Stimulated activated CD8-positive, alpha-beta memory T cell treated with anti-CD3 and anti-CD28 coated beads, Interleukin-15, amount 100 ng/mL, for 1 hour (primary cell): ENCODE measurements around the gene ECM1.
A peak's percentile ranks its signal among the peaks of the same experiment; 100 is the strongest.

ENCODE experiments used
- DNase-seq: peaks from one replicate; pipeline ENCODE4 v3.0.0-alpha.2; 2020; ENCODE audit warnings: low read depth

The ECM1 gene

DNA sequence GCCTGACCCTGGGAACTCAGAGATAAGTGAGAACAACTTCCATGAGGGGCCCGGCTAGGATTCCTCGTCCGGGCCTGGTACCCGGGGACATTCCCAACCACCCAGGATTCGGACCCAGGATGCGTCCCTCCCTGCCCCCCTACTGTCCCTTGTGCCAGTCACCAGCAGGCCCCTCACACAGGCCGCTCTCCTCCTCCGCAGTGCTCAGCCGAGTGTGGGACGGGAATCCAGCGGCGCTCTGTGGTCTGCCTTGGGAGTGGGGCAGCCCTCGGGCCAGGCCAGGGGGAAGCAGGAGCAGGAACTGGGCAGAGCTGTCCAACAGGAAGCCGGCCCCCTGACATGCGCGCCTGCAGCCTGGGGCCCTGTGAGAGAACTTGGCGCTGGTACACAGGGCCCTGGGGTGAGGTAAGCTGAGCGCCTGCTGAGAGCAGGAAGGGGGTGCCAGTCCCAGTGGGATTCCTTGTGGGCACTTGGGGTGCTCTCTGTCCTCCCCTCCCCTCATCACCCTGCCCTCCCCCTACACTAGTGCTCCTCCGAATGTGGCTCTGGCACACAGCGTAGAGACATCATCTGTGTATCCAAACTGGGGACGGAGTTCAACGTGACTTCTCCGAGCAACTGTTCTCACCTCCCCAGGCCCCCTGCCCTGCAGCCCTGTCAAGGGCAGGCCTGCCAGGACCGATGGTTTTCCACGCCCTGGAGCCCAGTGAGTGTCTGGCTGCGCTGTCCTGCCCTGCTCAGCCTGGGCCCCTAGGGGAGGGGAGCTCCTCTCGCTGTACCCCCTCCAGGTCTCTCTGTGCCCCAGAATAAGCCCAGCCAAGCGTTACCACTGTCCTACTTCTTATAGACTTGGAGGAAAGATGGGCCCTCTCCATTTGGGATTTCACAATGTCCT is 51.1 kb downstream of the ECM1 start:
- DNase-seq = no peak

- no peak for DNase-seq
Observed at GRCh38 chr1:150559656-150560010, 51.7 kb downstream of the ECM1 start.

DNA sequence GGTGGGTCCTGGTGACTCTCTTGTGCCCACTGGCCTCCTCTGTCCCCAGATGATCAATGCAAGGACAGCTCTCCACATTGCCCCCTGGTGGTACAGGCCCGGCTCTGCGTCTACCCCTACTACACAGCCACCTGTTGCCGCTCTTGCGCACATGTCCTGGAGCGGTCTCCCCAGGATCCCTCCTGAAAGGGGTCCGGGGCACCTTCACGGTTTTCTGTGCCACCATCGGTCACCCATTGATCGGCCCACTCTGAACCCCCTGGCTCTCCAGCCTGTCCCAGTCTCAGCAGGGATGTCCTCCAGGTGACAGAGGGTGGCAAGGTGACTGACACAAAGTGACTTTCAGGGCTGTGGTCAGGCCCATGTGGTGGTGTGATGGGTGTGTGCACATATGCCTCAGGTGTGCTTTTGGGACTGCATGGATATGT is 52.1 kb downstream of the ECM1 start:
- peak; percentile 49 for DNase-seq

DNA sequence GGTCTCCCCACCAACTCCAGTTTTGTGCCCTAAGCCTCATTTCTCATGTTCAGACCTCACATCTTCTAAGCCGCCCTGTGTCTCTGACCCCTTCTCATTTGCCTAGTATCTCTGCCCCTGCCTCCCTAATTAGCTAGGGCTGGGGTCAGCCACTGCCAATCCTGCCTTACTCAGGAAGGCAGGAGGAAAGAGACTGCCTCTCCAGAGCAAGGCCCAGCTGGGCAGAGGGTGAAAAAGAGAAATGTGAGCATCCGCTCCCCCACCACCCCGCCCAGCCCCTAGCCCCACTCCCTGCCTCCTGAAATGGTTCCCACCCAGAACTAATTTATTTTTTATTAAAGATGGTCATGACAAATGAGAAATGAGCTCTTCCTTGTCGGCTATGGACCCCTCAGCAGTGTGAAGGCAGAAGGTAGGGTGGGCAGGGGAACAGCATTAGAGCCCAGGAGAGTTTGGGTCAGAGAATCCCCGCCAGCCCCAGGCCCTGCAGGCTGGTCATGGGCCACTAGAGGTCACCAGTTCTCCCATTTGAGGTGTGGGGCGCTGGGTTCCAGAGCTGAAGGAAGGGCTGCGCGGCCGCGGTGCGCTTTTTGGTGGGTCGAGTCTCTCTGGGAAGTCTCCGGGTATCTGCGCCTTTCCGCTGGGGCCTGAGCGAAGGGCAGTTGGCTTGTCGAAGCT is 52.8 kb downstream of the ECM1 start:
- peak; percentile 73 for DNase-seq

- DNase-seq = no peak
Observed at GRCh38 chr1:150561254-150561973, 53.5 kb downstream of the ECM1 start.

GRCh38 chr1:150561974-150562445 is 54.1 kb downstream of the ECM1 start:
- DNase-seq = peak; percentile 76

DNA sequence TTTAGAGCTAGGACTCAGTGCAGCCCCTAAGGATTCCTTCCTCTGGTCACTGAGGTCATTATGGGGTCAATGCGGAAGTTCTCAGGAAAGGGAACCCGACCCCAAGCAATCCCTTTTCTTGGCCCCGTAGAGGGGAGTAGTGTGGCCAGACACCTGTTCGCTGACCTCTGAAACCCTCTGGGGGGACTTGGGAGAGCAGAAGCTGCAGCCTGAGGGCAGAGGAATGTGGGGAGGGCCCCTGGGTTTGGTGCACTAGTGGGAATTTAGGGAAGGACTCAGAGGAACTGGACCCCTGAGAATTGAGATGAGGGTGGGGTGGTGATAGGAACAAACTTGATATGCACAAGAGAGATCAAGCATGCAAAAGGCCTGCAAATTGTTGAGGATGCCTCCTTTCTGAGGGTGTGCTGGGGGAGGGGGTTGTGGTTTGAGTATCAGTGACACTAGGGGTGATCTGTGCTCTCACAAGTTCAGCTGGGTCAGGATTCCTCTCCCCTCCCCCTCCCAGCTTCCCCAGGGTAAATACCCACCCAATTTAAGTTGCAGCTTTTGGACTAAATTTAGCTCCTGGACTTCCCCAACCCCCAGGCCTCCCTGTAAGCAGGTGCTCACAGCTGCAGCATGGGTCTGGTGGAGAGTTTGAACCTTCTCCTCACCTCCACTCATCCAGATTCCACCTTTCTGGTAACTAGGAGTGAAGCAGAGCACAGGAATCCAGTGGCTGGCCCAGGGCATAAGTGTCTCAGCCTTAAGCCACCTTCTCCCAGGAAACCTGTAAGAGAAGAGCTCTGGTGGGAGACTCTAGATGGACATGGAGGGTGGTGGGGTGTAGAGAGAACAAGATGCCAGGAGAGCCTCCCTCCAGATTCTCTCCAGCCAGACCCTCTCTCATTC is 54.8 kb downstream of the ECM1 start:
- no peak for DNase-seq
